Posterior cingulate gyrus (tissue), 11 donors: ENCODE results near the gene BANK1.

Source experiments
- DNase-seq, 10 donors: peaks; one replicate each; pipeline versions ENCODE4 v3.0.0 to v3.0.0-alpha.2; 2020 to 2021; ENCODE audit warnings: mixed read lengths in 3 of 10
- intact Hi-C: fragments of 100-400 bp; cut with DNase I; formaldehyde crosslinking; loops from one replicate; pipeline ENCODE4 v1.15.1; 2023

BANK1 gene

DNA sequence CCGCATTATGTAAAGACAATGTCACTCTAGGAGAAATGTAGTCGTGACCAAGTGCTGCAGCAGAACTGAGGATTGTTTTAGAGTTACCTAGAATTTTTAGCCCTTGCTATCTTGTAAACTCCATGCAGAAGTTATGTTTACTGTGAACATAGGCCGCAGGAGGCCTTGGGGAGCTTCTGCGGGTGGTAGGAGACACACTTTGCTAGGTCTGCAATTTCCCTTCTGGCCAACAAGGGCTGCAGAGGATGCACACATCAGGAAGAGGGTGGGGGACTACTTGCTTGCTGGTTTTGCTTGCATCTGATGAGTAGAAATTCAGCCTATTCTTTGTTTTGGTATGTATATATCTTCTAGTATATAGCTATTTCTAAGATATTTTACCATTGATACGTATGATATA, 23.1 kb downstream of the BANK1 start:
- DNase-seq, result no peak
- intact Hi-C loops, result no loop called here

GRCh38 chr4:101818362-101818761, 27.8 kb downstream of the BANK1 start:
- no peak for DNase-seq
- intact Hi-C loops, result no loop called here

DNA sequence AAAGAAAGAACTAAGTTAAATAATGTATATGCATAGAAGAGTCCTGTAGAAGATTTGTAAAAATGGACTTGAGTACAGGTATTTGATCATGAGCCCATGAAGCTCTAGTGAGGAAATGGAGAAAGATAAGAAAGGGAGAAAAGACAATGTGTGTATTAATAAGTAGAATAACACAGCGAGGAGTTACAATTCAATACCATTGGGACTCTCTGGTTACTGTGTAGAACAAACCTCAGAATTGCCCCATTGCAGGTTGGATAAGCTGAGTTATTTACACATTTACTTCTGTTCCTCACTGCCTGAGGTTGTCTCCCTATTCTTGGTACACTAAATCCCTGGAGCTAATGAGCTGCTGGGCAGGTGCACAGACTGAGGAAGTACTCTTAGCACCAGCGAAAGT, 33.3 kb downstream of the BANK1 start:
- DNase-seq, result no peak
- intact Hi-C loops, result no loop called here

DNA sequence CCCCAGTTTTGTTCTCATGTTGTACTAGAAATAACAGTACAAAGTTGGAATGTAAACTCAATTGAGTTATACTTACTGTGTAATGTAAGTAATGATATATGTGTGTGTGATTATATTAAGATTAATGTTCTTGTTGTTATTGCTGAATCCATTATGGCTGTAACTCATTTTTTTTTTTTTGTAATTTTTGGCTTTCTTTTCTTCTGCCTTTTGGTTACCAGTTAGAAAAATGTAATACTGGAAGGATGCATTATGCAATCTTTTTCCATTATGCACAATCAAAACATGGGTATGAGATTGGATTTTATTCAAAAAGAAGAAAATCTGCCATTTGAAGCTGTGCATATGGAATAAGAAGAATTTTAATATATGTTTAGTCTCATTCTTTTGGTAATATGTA, 34.0 kb downstream of the BANK1 start:
- DNase-seq, result no peak
- intact Hi-C loops, result no loop called here

DNA sequence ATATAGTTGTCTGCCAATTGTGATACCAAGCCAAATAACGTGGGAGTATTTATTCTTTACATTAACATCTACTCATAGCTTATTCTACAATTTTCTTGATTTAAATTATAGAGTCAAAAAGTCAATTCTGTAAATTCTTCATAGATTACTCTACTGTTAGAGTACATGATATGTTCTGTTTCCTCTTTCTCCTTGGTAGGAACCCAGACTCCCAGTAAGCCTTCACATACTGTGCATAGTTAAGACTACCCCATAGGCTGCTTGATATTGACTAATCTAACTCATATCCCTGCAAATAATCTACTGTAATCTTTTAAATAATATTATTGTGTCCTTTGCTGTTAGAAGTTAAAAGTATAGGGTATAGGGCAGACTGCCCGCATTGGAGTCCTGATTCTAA, 35.4 kb downstream of the BANK1 start:
- DNase-seq, result no peak
- intact Hi-C loops, result no loop called here

DNA sequence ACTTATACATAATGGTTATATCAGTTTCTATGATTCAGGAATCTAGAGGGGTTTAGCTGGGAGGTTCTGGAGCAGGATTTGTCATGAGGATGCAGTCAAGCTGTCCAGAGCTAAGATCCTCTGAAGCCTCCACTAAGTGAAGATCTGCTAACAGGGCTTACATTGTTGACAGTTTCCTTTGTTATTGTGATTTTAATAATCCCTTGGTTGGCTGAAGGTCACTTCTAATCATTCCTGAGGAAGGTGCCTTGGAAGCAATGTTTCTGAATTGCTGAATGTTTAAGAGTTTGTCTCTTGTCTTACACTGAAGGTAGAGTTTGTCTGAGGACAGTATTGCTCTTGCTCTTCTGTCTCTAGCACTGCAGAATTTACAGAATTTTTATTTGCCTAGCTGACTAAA, 41.3 kb downstream of the BANK1 start:
- no peak for DNase-seq
- intact Hi-C loops, result no loop called here

DNA sequence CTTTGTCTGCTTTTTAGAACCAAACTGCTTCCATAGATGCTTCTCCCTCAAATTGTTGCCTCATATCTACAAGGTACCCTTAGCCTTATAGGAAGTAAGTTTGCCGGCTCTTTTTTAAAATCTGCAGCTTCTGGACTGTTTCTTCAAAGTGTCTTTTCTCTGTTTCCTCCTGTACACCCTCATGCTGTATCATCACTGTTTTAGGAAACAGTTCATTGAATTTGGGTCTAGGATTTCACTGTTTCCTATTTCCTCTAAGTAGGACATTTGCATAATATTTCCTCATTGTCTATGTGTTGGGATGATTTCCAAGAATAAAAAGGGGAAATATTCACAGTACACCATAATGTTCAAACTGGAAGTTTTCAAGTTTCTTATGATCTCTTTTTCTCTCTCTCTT, 43.0 kb downstream of the BANK1 start:
- DNase-seq, result no peak
- intact Hi-C loops, result no loop called here

DNA sequence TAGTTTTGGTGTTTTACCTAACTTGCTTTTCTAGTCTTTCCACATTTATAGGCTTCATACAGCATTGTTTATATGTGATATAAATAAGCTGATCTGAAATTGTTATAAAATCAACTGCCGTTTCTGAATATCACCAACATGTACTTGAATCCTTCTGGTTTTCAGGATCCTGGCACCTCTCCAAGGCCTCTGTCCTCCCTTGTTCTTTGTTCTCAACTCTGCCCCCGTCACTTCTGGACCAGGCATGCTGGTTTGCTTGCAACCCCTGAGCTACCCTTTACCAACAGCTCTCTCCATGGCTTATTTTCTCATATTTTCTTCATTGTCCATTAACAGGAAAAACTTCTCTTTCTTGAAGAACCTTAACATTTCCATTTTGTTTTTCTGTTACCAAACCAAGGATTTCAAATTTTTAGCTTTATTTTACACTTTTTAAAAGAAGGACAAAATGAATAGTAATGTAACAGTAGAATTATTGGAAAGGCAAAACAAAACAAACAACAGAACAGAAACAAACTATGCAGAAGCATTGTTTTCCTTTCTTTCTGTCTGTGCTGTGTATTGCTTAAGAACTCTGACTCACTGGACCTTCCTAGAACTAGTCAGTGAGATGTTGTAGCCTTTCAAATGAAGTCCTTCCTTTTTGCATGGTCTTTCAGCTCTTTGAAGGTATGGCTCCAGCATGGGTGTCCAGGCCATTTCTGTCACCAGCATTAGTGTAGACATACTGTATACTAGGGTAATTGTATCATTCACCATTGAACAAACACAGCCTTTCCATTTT, 44.8 kb downstream of the BANK1 start:
- DNase-seq, result peak in 2 of 10 donors; percentile 16 to 41
- intact Hi-C loops, result no loop called here

DNA sequence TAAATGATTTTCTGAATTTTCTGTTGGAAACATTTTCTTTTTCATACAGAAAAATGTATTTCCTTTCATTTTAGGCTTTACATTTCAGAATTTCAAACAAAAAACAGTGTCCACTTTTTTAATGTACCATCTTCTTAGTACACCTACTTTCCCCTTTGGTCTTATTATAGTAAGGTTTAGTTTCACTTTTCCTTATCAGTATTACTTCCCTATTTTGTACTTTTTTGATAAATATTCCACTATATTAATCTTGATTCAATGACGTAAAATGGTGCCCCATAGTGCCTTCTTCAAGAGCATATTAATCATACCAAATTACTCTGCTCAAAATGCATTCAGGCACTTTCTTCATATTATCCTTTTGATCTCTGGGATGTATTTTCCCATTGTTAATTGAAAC, 52.5 kb downstream of the BANK1 start:
- intact Hi-C loops, result no loop called here
- no peak for DNase-seq

- intact Hi-C loops, result no loop called here
- no peak for DNase-seq
Measured at GRCh38 chr4:101846550-101846949, 56.0 kb downstream of the BANK1 start.

- intact Hi-C loops, result no loop called here
- DNase-seq, result no peak
Measured at GRCh38 chr4:101850698-101851097, 60.2 kb downstream of the BANK1 start.

- intact Hi-C loops, result no loop called here
- no peak for DNase-seq
Measured at GRCh38 chr4:101851672-101852071, 61.1 kb downstream of the BANK1 start.

DNA sequence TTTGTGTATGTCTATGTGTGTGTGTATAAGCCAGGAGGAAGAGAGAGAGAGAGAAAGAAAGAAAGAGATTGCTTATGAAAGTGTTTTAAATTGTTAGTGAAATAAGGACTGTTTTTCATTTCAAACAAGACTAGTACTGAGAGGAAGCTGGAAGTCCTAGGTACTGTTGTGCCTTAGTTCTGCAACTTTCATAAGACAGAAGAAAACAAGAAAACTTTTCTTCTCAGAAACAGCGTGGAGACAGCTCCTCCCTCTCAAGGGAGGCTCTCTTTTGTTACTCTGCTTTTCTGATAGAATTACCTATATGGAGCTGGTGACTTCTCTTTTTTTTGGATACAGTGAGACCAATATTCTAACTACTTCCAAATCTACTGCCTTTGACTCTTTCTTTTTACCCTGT, 62.5 kb downstream of the BANK1 start:
- DNase-seq, result no peak
- intact Hi-C loops, result no loop called here

DNA sequence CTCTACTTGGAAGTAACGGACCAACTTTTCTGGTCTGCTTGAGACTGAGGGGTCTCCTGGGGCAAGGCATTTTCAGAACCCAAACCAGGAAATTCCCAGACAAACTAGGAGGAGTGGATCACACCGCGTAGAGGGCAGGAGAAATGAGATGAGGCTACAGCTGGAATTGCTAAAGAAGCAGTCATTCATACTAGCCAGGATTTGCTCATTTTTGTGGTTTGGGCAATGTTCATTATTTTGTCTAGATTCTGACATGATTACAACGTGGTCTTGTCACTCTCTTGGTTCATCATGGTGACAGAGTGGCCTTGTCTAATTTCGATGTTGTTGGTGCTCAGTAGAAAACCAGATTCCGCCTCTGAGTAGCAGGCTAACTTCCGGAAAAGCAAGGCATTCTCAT, 63.2 kb downstream of the BANK1 start:
- DNase-seq, result no peak

DNA sequence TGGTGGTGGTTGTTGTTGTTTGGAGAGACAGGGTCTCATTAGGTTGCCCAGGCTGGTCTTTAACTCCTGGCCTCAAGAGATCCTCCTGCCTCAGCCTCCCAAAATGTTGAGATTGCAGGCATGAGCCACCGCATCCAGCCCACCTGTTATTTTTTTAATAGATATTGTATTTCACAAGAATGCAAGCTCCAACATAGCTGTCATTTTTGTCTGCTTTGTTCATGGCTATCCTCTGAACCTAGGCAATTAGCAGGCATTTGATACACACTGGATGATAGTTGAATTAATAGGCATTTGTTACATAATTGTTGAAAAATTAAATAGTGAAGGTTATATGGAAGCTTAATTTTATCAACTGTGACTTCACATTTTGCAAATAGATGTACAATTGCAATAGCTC, 64.7 kb downstream of the BANK1 start:
- no peak for DNase-seq
- intact Hi-C loops, result no loop called here

More for the DNA sequence above, 63.2 kb downstream of the BANK1 start:
- intact Hi-C loops, result no loop called here

- DNase-seq, result no peak
- intact Hi-C loops, result no loop called here
Measured at GRCh38 chr4:101856149-101856548, 65.6 kb downstream of the BANK1 start.

DNA sequence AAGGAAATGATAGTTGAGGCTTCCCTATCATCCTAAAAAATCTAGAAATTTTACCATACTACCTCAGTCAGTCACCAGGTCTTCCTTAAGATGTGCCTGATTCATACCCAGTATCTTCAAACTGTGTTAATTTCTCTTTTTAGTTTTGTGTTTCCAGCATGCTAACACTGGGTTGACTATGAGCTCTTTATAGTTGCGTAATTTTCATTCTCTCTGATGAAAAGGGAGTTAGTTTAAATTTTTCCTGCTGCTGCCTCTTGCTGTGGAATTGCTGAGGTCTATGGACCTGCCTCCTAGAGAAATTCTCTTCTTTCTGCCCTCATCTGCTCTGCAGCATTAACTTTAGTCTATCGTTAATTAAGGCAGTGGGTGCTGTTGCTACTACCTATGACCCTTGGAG, 66.6 kb downstream of the BANK1 start:
- no peak for DNase-seq
- intact Hi-C loops, result no loop called here

DNA sequence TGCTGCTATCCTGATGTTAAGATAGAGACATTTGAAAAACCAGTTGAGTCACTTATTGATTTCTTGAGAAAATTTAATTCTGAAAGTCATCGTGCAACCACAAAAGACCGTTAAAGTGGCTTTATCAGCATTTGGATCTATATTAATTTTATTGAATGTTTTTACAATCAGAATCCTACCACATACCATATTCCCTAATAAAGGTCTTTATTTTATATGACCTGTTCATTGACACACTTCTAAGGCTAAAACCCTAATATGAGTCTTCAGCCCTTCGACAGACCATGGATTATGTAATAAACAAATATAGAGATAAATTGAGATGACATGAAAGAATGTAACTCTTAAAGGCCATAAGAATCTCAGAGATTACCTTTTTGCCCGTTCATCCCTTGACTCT, 68.1 kb downstream of the BANK1 start:
- intact Hi-C loops, result no loop called here
- no peak for DNase-seq

GRCh38 chr4:101862595-101862994, 72.1 kb downstream of the BANK1 start:
- intact Hi-C loops, result no loop called here
- no peak for DNase-seq

DNA sequence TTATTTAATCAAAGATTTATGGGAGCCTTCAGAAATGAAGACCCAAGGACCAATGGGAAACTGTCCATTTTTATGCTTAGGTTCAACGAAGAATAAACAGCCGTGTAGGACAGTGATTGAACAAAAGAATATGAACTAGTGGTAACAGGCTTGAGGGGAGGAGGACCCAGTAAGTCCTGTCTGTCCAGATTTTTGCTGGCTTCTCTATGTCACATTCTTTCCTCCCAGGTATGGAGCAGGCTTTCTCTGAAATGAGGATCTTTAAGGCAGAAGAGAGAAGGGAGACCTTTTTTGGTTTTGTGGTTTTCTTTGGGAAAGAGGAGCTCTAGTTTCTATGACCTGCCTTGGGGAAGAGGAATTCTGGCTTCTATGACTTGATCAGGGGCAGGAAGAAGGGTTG, 74.1 kb downstream of the BANK1 start:
- no peak for DNase-seq
- intact Hi-C loops, result no loop called here

DNA sequence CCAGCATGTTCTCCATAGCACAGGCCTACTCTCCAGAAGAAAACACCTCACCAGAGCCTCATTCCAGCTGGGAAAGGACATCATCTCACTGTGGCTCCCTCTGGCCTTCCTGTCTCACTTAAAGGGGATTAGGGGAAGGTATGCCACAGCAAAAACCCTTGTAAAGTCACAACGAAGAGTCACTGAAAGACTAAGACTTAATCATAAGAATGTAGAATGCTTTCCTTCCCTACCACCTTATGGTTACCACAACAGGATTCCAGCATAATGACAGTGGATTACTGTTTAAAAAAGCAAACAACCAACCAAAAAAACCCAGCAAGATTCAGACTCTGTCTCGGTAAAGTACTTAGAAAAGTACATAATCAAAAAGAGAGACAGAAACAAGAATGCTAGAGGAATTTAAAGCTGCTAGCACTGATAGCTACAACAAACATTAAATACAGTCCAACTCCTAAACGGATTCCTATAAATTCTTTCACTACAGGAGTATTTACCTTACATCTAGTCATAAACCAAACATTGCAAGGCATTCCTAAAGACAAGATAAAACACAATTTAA, 75.1 kb downstream of the BANK1 start:
- intact Hi-C loops, result no loop called here

DNA sequence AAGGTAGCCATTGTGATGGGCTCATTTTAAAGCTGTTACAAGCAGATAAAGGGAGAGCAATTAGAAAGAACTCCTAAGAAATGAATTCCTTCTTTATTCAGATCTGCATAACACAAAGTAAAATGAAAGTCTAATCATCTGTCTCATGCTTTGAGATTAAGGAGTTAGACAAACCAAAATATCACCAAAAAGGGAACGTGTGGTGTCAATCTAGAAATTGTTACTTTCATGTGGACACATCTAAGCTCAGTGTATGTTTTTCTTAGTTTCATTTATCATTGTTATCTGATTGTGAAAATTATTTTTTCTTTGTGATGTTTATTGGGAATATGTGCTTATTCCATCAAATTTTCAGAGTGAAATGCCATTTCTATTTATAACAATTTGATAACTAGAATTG, 80.3 kb downstream of the BANK1 start:
- no peak for DNase-seq
- intact Hi-C loops, result no loop called here

More for the DNA sequence above, 75.1 kb downstream of the BANK1 start:
- DNase-seq, result no peak
